ENCODE results near the gene MPRIP.
A peak's percentile ranks its signal among the peaks of the same experiment; 100 is the strongest.

MPRIP gene

DNA sequence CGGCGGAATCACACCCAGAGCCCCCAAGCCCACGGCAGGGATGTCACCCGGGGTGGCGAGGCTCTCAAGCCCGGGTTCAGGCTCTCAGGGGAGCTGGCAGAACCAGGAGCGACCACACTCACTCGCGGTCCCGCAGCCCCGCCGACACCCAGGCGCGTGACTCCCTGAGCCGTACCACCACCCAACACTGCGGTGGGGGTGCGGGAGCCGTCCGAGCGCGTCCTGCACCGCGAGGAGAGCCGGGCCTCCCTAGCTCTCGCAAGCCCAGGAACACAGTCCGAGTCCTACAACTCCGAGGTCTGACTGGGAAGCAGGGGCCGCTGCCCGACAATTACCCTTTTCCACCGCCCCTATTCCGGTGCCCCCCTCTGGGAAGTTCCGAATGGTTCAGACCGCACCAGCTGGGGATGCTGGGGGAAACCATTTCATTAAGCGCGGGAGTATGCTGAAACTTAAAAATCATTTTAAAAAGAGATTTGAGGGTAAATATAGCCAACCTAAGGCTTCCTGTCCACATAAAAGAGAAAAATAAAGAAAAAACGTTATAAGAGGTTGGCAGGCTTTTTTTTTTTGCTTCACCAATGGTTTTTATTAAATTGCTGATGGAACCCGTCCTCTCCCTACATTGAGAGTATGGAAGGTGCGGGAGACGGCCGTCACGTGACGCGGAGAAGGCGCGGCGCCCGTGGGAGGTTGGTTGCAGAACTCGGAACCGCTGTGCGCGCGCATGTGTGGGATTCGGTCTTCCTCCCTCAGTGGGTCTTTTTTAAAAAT lies 195.0 kb downstream of the MPRIP start, which contains the start of gene FLCN (continued):
- TF ChIP-seq ZNF488 (tag by site-specific recombination; IDR thresholded peaks at IDR 0.05): no peak
- no peak for TF ChIP-seq ZNF302 (tag by site-specific recombination; IDR thresholded peaks at IDR 0.05; ENCODE audit: low read depth)
- TF ChIP-seq GLIS1 (tag by site-specific recombination; IDR thresholded peaks at IDR 0.05): peak; percentile 58
- TF ChIP-seq ZNF76 (tag by site-specific recombination; IDR thresholded peaks at IDR 0.05; ENCODE audit: borderline replicate concordance, low read depth): peak; percentile 81
- TF ChIP-seq, protein P1, sequence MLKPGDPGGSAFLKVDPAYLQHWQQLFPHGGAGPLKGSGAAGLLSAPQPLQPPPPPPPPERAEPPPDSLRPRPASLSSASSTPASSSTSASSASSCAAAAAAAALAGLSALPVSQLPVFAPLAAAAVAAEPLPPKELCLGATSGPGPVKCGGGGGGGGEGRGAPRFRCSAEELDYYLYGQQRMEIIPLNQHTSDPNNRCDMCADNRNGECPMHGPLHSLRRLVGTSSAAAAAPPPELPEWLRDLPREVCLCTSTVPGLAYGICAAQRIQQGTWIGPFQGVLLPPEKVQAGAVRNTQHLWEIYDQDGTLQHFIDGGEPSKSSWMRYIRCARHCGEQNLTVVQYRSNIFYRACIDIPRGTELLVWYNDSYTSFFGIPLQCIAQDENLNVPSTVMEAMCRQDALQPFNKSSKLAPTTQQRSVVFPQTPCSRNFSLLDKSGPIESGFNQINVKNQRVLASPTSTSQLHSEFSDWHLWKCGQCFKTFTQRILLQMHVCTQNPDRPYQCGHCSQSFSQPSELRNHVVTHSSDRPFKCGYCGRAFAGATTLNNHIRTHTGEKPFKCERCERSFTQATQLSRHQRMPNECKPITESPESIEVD (tag by site-specific recombination; IDR thresholded peaks at IDR 0.05): no peak
- no peak for TF ChIP-seq ZNF362 (tag by site-specific recombination; IDR thresholded peaks at IDR 0.05)
- no peak for TF ChIP-seq HOXD13 (CRISPR knock-in tag; IDR thresholded peaks at IDR 0.05; ENCODE audit: borderline replicate concordance)
- no peak for TF ChIP-seq ZNF174 (tag by site-specific recombination; IDR thresholded peaks at IDR 0.05)
- TF ChIP-seq KLF9 (tag by site-specific recombination; IDR thresholded peaks at IDR 0.05; ENCODE audit: low read depth): peak; percentile 43; the same call in 1 of the 2 replicates
- TF ChIP-seq ZNF555 (tag by site-specific recombination; conservative IDR thresholded peaks at IDR 0.05): no peak
- TF ChIP-seq FEZF1 (tag by site-specific recombination; IDR thresholded peaks at IDR 0.05): peak; percentile 5; the same call in 1 of the 2 replicates
- TF ChIP-seq SP7 (tag by site-specific recombination; IDR thresholded peaks at IDR 0.05): peak; percentile 91
- TF ChIP-seq ZNF600 (tag by site-specific recombination; IDR thresholded peaks at IDR 0.05): 0 out of 2 replicates have a peak, but pooled peaks have one; percentile 27
- TF ChIP-seq ZFP69B (tag by site-specific recombination; IDR thresholded peaks at IDR 0.05): peak; percentile 56; the same call in 1 of the 2 replicates
- no peak for TF ChIP-seq EGR2 (tag by site-specific recombination; IDR thresholded peaks at IDR 0.05; ENCODE audit: low read depth)
- TF ChIP-seq OSR2 (tag by site-specific recombination; IDR thresholded peaks at IDR 0.05): 0 out of 2 replicates have a peak, but pooled peaks have one; percentile 21
- no peak for TF ChIP-seq ZNF792 (tag by site-specific recombination; IDR thresholded peaks at IDR 0.05)
- no peak for TF ChIP-seq ZNF335 (tag by site-specific recombination; conservative IDR thresholded peaks at IDR 0.05)
- TF ChIP-seq ZNF274 (IDR thresholded peaks at IDR 0.05; ENCODE audit: low read length): no peak
- TF ChIP-seq ZNF274 (tag by site-specific recombination; IDR thresholded peaks at IDR 0.05; ENCODE audit: borderline replicate concordance): no peak
- TF ChIP-seq, protein P2, sequence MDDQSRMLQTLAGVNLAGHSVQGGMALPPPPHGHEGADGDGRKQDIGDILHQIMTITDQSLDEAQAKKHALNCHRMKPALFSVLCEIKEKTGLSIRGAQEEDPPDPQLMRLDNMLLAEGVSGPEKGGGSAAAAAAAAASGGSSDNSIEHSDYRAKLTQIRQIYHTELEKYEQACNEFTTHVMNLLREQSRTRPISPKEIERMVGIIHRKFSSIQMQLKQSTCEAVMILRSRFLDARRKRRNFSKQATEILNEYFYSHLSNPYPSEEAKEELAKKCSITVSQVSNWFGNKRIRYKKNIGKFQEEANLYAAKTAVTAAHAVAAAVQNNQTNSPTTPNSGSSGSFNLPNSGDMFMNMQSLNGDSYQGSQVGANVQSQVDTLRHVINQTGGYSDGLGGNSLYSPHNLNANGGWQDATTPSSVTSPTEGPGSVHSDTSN (CRISPR knock-in tag; IDR thresholded peaks at IDR 0.05): no peak
- TF ChIP-seq, protein P3, sequence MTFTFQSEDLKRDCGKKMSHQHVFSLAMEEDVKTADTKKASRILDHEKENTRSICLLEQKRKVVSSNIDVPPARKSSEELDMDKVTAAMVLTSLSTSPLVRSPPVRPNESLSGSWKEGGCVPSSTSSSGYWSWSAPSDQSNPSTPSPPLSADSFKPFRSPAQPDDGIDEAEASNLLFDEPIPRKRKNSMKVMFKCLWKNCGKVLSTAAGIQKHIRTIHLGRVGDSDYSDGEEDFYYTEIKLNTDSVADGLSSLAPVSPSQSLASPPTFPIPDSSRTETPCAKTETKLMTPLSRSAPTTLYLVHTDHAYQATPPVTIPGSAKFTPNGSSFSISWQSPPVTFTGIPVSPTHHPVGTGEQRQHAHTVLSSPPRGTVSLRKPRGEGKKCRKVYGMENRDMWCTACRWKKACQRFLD (tag by site-specific recombination; IDR thresholded peaks at IDR 0.05): no peak
- no peak for TF ChIP-seq ZNF23 (tag by site-specific recombination; IDR thresholded peaks at IDR 0.05; ENCODE audit: borderline replicate concordance)
- no peak for TF ChIP-seq ZNF596 (tag by site-specific recombination; IDR thresholded peaks at IDR 0.05)
- no peak for TF ChIP-seq ZNF707 (tag by site-specific recombination; IDR thresholded peaks at IDR 0.05)
- no peak for TF ChIP-seq ZNF585B (tag by site-specific recombination; IDR thresholded peaks at IDR 0.05)
- TF ChIP-seq KLF17 (tag by site-specific recombination; IDR thresholded peaks at IDR 0.05): peak; percentile 92; the same call in 1 of the 2 replicates
- no peak for TF ChIP-seq ZNF514 (tag by site-specific recombination; IDR thresholded peaks at IDR 0.05)
- no peak for TF ChIP-seq ZBTB6 (tag by site-specific recombination; IDR thresholded peaks at IDR 0.05)
- TF ChIP-seq WT1 (tag by site-specific recombination; IDR thresholded peaks at IDR 0.05): no peak; the same call in 1 of the 2 replicates
- TF ChIP-seq ZNF416 (tag by site-specific recombination; IDR thresholded peaks at IDR 0.05): 0 out of 2 replicates have a peak, but pooled peaks have one; percentile 18
- peak; percentile 70; the same call in 1 of the 2 replicates for TF ChIP-seq ZNF391 (tag by site-specific recombination; IDR thresholded peaks at IDR 0.05; ENCODE audit: borderline replicate concordance, low read depth)
